GM06990 (cell line): Measurements from ENCODE around the gene PTPRA.

Experiments
- DNase-seq: peaks from one replicate; pipeline ENCODE4 v3.0.0-alpha.2; 2011; ENCODE audit not compliant: insufficient read length; ENCODE audit errors: extremely low read depth
- H3K27me3 ChIP-seq: replicated peaks from 2 replicates; pipeline ENCODE4 v1.6.0; 2011; ENCODE audit warnings: low read length; ENCODE audit not compliant: control insufficient read depth, insufficient read depth
- H3K36me3 ChIP-seq: 2 replicates; pipeline ENCODE4 v1.5.1; 2011; ENCODE audit warnings: low read length; ENCODE audit not compliant: control insufficient read depth, insufficient read depth
- H3K4me3 ChIP-seq: replicated peaks from 2 replicates; pipeline ENCODE4 v1.5.1; 2011; ENCODE audit warnings: low read depth, mild to moderate bottlenecking, control low read depth, low read length
- CTCF ChIP-seq: IDR thresholded peaks from 2 replicates; pipeline ENCODE4 v1.5.1; 2011; ENCODE audit warnings: low read length, control low read depth, mild to moderate bottlenecking, inconsistent platforms; ENCODE audit not compliant: insufficient read depth, poor library complexity, severe bottlenecking

PTPRA gene

GRCh38 chr20:2846698-2847097 is 26.6 kb upstream of the PTPRA start:
- Histone ChIP-seq H3K36me3 (no peaks in the 10 kb centered on the region), H3K4me3 (no peak overlapping the region), H3K27me3 (no peaks in the 10 kb centered on the region)
- no peak for TF ChIP-seq CTCF
- no peak for DNase-seq

GRCh38 chr20:2847802-2848201 is 25.5 kb upstream of the PTPRA start:
- Histone ChIP-seq H3K4me3 (no peak overlapping the region), H3K36me3 (no peaks in the 10 kb centered on the region), H3K27me3 (no peaks in the 10 kb centered on the region)
- TF ChIP-seq CTCF = no peak
- no peak for DNase-seq

- H3K27me3 ChIP-seq = no peaks in the 10 kb centered on the region
- no peak overlapping the region for H3K4me3 ChIP-seq
- TF ChIP-seq CTCF = no peak
- no peak for DNase-seq
- no peaks in the 10 kb centered on the region for H3K36me3 ChIP-seq
These were observed 23.8 kb upstream of the PTPRA start for GRCh38 chr20:2849529-2849928.

GRCh38 chr20:2851086-2851485 is 22.2 kb upstream of the PTPRA start:
- Histone ChIP-seq H3K27me3 (no peaks in the 10 kb centered on the region), H3K4me3 (no peak overlapping the region), H3K36me3 (no peaks in the 10 kb centered on the region)
- TF ChIP-seq CTCF = no peak
- DNase-seq = no peak

GRCh38 chr20:2858591-2858990 is 14.7 kb upstream of the PTPRA start:
- no peak overlapping the region for H3K4me3 ChIP-seq
- H3K27me3 ChIP-seq = no peaks in the 10 kb centered on the region
- peaks cover 16% of the 10 kb centered on the region for H3K36me3 ChIP-seq
- DNase-seq = no peak
- no peak for TF ChIP-seq CTCF
